ENCODE data around the gene TMEM92.

The TMEM92 gene

GRCh38 chr17:50274142-50274896 lies at the start of gene TMEM92:
Gene TMEM92, plus strand, starts transcription at chr17:50274466. Its CDS starts 36 bp downstream, at chr17:50274502.
- DNase-seq = no peak

GRCh38 chr17:50225701-50226240 lies 48.5 kb upstream of the TMEM92 start:
- DNase-seq = no peak

- DNase-seq = no peak
Measured at GRCh38 chr17:50234581-50234980, 39.7 kb upstream of the TMEM92 start.

GRCh38 chr17:50237901-50238300 lies 36.4 kb upstream of the TMEM92 start:
- DNase-seq = no peak

- no peak for DNase-seq
Measured at GRCh38 chr17:50238601-50239280, 35.5 kb upstream of the TMEM92 start.

- DNase-seq = no peak
Measured at GRCh38 chr17:50239937-50240336, 34.3 kb upstream of the TMEM92 start.

- DNase-seq = no peak
Measured at GRCh38 chr17:50240851-50241250, 33.4 kb upstream of the TMEM92 start.

GRCh38 chr17:50241431-50241830 lies 32.8 kb upstream of the TMEM92 start:
- no peak for DNase-seq

GRCh38 chr17:50244771-50245170 lies 29.5 kb upstream of the TMEM92 start:
- no peak for DNase-seq

- DNase-seq = no peak
Measured at GRCh38 chr17:50248255-50248654, 26.0 kb upstream of the TMEM92 start.

- no peak for DNase-seq
Measured at GRCh38 chr17:50252781-50253180, 21.5 kb upstream of the TMEM92 start.

GRCh38 chr17:50255766-50256635 lies 18.3 kb upstream of the TMEM92 start:
- no peak for DNase-seq

- DNase-seq = no peak
Measured at GRCh38 chr17:50256826-50257618, 17.2 kb upstream of the TMEM92 start.

- DNase-seq = no peak
Measured at GRCh38 chr17:50257676-50258224, 16.5 kb upstream of the TMEM92 start.

- no peak for DNase-seq
Measured at GRCh38 chr17:50258647-50259476, 15.4 kb upstream of the TMEM92 start.

GRCh38 chr17:50259477-50260324 lies 14.6 kb upstream of the TMEM92 start:
- DNase-seq = no peak

GRCh38 chr17:50260501-50260911 lies 13.8 kb upstream of the TMEM92 start:
- no peak for DNase-seq

GRCh38 chr17:50261051-50261915 lies 13.0 kb upstream of the TMEM92 start:
- DNase-seq = no peak

All from hematopoietic multipotent progenitor cell treated with erythropoietin and hydrocortisone succinate and interleukin-3 and kit ligand, for 8 days (in vitro differentiated cells).